Thymus (tissue), 11 donors: ENCODE results near the gene MAN1C1. TPM values are rescaled to one million over a fixed set of nuclear protein-coding genes. Genes with fewer than 3 reads are reported as not detected.

Experiments
- DNase-seq, 9 donors: peaks; one replicate each; pipeline ENCODE4 v3.0.0-alpha.2; 2013; ENCODE audit warnings: low spot score in 9 of 9, low read depth in 6 of 9, missing footprints in 1 of 9
- H3K27ac ChIP-seq, 2 donors: one replicate each; pipeline ENCODE4 v1.5.1; 2013; ENCODE audit warnings: control low read depth in 1 of 2, low read depth in 1 of 2, low read length in 1 of 2, mild to moderate bottlenecking in 1 of 2, moderate library complexity in 1 of 2
- H3K27me3 ChIP-seq, 2 donors: one replicate each; pipeline ENCODE4 v1.5.1; 2013; ENCODE audit warnings: low read length in 1 of 2; ENCODE audit not compliant: control insufficient read depth in 2 of 2, insufficient read depth in 1 of 2
- H3K36me3 ChIP-seq, 2 donors: one replicate each; pipeline ENCODE4 v1.5.1; 2013; ENCODE audit warnings: low read length in 1 of 2, mild to moderate bottlenecking in 1 of 2, moderate library complexity in 1 of 2; ENCODE audit not compliant: control insufficient read depth in 2 of 2, insufficient read depth in 2 of 2
- H3K4me1 ChIP-seq, 2 donors: one replicate each; pipeline ENCODE4 v1.5.1; 2013; ENCODE audit warnings: low read length in 2 of 2; ENCODE audit not compliant: control insufficient read depth in 2 of 2, insufficient read depth in 2 of 2
- H3K4me3 ChIP-seq, 2 donors: one replicate each; pipeline ENCODE4 v1.5.1; 2013; ENCODE audit warnings: low read length in 2 of 2, control low read depth in 1 of 2, mild to moderate bottlenecking in 1 of 2
- H3K9me3 ChIP-seq, 2 donors: one replicate each; pipeline ENCODE4 v1.5.1; 2013; ENCODE audit warnings: low read length in 1 of 2, mild to moderate bottlenecking in 1 of 2; ENCODE audit not compliant: control insufficient read depth in 2 of 2, insufficient read depth in 1 of 2
- WGBS: extraction: QIAGEN DNeasy Blood & Tissue Kit; methylation state at CpG from one replicate; pipeline ENCODE4 v1.1.7; 2013; 5-methylcytosine and 5-hydroxymethylcytosine counted together
- polyA plus RNA-seq: library from polyadenylated mRNA; stranded (reverse); fragments of 200-250 nt; gene quantifications from one replicate; pipeline ENCODE4 v1.2.3, GENCODE V29; 2013
- total RNA-seq: library from RNA; stranded (reverse); fragments of 120-200 nt; gene quantifications from one replicate; pipeline ENCODE4 v1.2.4, GENCODE V29; 2013
- donor health status: healthy.

The MAN1C1 gene
- total and polyA plus RNA-seq, 2 donors: 9.7 to 18.4 TPM

DNA sequence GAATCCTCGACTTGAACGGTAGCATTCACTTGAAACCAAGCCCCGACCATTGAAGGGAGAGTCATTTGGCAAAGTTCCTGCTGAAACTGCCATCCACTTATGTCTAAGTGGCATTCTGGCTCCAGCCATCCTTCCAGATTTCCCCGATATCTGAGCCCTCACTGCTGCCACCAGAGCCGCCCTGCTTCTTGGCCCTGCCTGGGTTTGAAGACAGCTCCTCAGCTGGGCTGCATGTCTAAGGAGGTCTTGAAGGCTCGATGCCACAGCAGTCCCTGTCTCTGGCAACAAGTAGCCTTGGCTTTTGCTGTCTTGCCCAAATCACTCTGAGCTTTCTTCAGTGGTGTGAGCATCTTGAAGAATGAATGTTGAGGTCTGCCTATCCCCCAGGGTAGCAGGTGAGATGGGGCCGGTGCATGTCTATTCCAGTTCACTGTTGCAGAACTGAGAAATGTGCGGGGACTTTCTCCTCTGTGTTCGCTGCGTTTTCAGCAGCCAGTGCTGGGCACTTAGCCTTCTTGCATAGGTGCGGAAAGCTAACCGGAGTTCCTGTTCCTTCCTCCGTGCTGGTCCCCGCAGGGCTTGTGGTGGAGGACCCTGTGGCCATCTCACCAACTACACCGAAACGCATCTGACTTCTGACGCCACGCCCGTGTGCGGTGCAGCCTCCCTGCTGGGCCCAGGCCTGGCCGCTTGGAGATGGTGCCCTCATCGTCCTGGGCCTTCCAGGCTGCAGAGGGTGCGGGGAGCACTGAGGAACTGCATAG, 29.2 kb downstream of the MAN1C1 start:
- no peak for DNase-seq
- Histone ChIP-seq H3K27ac (no peak overlapping the region), H3K27me3 (peaks cover 0 to 11% of the 10 kb centered on the region in 2 donors), H3K9me3 (peaks cover 0 to 3% of the 10 kb centered on the region in 2 donors), H3K4me3 (no peak overlapping the region), H3K36me3 (peaks cover 0 to 3% of the 10 kb centered on the region in 2 donors), H3K4me1 (peaks cover 6 to 17% of the 10 kb centered on the region in 2 donors)
- 97% methylated on average over 23 of the region's 23 CpGs for WGBS

- no peak for DNase-seq
- WGBS: 96% methylated on average over 4 of the region's 4 CpGs
- Histone ChIP-seq H3K27ac (no peak overlapping the region), H3K4me3 (no peak overlapping the region), H3K36me3 (peaks cover 0 to 3% of the 10 kb centered on the region in 2 donors), H3K9me3 (peaks cover 0 to 3% of the 10 kb centered on the region in 2 donors), H3K4me1 (peaks cover 5 to 15% of the 10 kb centered on the region in 2 donors), H3K27me3 (peaks cover 0 to 4% of the 10 kb centered on the region in 2 donors)
Observed at GRCh38 chr1:25647106-25647505, 30.5 kb downstream of the MAN1C1 start.

- peaks cover 0 to 3% of the 10 kb centered on the region in 2 donors for H3K36me3 ChIP-seq
- H3K27ac ChIP-seq: no peak overlapping the region
- no peak overlapping the region for H3K4me3 ChIP-seq
- H3K4me1 ChIP-seq: peaks cover 0 to 7% of the 10 kb centered on the region in 2 donors
- peaks cover 0 to 3% of the 10 kb centered on the region in 2 donors for H3K9me3 ChIP-seq
- DNase-seq: peak in 1 of 9 donors; percentile 19
- peaks cover 0 to 2% of the 10 kb centered on the region in 2 donors for H3K27me3 ChIP-seq
- WGBS: 98% methylated on average over 5 of the region's 5 CpGs
Observed at GRCh38 chr1:25647863-25648262, 31.3 kb downstream of the MAN1C1 start.

GRCh38 chr1:25648681-25649440, 32.3 kb downstream of the MAN1C1 start:
- Histone ChIP-seq H3K4me3 (no peak overlapping the region), H3K36me3 (peaks cover 0 to 3% of the 10 kb centered on the region in 2 donors), H3K4me1 (peaks cover 0 to 3% of the 10 kb centered on the region in 2 donors), H3K9me3 (peaks cover 0 to 3% of the 10 kb centered on the region in 2 donors), H3K27me3 (peaks cover 0 to 2% of the 10 kb centered on the region in 2 donors), H3K27ac (no peak overlapping the region)
- 84% methylated on average over 6 of the region's 6 CpGs for WGBS
- no peak for DNase-seq

DNA sequence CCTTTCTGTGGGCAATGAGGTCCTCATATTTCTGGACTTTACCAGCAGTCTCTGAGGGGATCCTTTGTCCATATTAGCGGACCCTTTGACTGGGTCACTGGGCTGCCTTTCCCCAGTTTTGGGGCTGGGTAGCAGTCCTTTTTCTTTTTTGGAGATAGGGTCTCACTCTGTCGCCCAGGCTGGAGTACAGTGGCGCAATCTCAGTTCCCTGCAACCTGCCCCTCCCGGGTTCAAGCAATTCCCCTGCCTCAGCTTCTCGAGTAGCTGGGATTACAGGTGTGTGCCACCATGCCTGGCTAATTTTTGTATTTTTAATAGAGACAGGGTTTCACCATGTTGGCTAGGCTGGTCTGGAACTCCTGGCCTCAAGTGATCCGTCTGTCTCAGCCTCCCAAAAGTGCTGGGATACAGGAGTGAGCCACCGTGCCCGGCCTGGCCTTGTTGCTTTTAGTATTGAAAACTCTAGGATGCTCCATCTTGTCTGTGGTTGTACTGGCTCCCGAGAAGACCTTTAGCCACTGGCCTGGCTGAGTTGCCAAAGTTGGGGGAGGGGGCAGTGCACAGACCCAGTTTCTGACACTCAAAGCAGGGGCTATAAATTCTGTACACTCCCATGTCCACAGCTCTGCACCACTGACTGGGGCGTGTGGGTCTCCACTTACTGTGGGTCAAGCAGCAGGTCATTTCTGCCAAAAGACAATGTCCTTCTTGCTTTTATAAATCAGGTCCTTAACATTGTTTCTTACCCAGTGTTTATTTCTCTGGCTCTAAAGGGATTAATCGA, 33.1 kb downstream of the MAN1C1 start:
- peaks cover 0 to 3% of the 10 kb centered on the region in 2 donors for H3K36me3 ChIP-seq
- no peaks in the 10 kb centered on the region for H3K4me1 ChIP-seq
- 93% methylated on average over 11 of the region's 11 CpGs for WGBS
- H3K9me3 ChIP-seq: peaks cover 0 to 3% of the 10 kb centered on the region in 2 donors
- no peak overlapping the region for H3K4me3 ChIP-seq
- H3K27ac ChIP-seq: no peak overlapping the region
- no peak for DNase-seq
- peaks cover 0 to 2% of the 10 kb centered on the region in 2 donors for H3K27me3 ChIP-seq

GRCh38 chr1:25650289-25650576, 33.6 kb downstream of the MAN1C1 start:
- no peak overlapping the region for H3K4me3 ChIP-seq
- peaks cover 0 to 2% of the 10 kb centered on the region in 2 donors for H3K27me3 ChIP-seq
- DNase-seq: no peak
- H3K4me1 ChIP-seq: no peaks in the 10 kb centered on the region
- no peak overlapping the region for H3K27ac ChIP-seq
- peaks cover 0 to 3% of the 10 kb centered on the region in 2 donors for H3K36me3 ChIP-seq
- H3K9me3 ChIP-seq: peaks cover 0 to 3% of the 10 kb centered on the region in 2 donors
- WGBS: 95% methylated on average over 5 of the region's 5 CpGs

- Histone ChIP-seq H3K27me3 (peaks cover 0 to 2% of the 10 kb centered on the region in 2 donors), H3K4me3 (no peak overlapping the region), H3K4me1 (no peaks in the 10 kb centered on the region), H3K27ac (no peak overlapping the region), H3K36me3 (no peaks in the 10 kb centered on the region), H3K9me3 (peaks cover 0 to 2% of the 10 kb centered on the region in 2 donors)
- DNase-seq: no peak
- 96% methylated on average over 8 of the region's 8 CpGs for WGBS
Observed at GRCh38 chr1:25651036-25651640, 34.5 kb downstream of the MAN1C1 start.

DNA sequence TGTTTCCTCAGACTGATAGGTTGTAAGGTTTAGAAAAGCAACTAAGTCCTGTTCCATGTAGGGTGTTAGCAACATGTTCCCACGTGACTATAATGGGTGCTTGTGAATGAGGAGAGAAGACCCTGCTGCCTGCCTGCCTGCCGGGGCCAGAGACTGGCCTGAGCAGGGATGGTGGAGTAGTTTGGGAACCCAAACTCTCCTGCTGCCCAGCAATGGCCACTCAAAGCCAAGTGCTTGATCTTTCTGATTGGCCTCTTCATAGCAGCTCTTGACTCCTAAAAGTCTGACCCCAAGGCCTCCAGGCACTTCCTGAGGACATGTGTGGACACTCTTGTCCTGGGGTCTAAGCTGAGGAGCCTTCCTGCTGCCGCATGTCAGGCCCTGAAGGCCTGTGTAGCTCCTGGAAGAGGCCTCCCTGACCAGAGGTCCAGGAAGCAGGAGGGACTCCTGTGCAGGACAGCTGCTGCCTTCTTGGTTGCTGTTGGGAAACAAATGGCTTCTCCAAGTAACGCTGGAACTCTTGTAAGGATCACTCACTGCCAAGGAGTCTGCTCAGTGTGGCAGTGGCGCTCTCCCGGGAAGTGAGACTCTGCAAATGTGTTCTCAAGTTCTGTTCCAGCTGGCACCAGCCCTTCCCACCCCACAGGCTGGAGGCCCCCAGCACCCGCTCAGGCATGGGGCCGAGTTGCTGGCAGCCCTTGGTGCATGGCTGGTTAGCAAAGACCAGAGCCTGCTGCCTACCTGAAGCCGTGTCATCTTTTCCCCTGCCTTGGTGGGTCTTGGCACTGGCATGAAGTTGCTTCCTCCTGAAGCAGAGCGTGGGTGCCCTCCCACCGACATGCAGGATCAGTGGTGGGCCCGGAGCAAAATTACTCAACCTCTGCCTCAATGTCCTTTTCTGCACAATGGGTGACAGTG, 35.5 kb downstream of the MAN1C1 start:
- H3K36me3 ChIP-seq: no peaks in the 10 kb centered on the region
- H3K9me3 ChIP-seq: no peaks in the 10 kb centered on the region
- H3K4me3 ChIP-seq: no peak overlapping the region
- no peak overlapping the region for H3K27ac ChIP-seq
- DNase-seq: no peak
- H3K27me3 ChIP-seq: peaks cover 0 to 2% of the 10 kb centered on the region in 2 donors
- H3K4me1 ChIP-seq: peaks cover 0 to under 1% of the 10 kb centered on the region in 2 donors
- 89% methylated on average over 12 of the region's 12 CpGs for WGBS
